Measurements from ENCODE around the gene SMAD5. TPM values are rescaled to one million over a fixed set of nuclear protein-coding genes. Genes with fewer than 3 reads are reported as not detected.

Gene SMAD5
- total and polyA plus RNA-seq, 2 of the 8 experiments (the other 6 are each of a cell fraction or from before 2014, with no cell fraction given), result 30.2 to 60.5 TPM

DNA sequence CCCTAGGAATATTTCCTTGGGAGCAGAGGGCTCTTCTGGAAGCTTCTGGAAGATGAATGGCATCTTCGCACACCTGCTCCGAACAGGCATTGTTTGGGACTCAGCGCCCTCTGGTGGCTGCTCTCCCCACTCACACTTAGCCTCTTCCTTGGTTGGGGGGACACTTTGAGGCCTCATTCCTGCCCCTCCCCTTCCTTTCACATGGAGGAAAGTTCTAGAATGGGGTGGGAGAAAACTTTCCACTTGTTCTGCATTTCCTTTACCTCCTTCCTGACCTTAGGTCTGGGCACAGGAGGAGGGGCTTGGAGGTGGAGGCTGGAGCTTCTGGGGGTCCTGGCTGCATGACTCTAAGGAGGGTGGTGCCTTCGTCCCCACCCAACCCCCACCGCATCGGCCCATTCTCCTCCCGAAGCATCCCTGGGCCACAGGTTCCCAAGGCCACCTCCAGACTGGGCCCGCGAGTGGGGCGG lies 79.6 kb downstream of the SMAD5 start (continued):
- TF ChIP-seq CHD7 (IDR thresholded peaks at IDR 0.05; ENCODE audit: insufficient replicate concordance, low read length) (no peak), HDAC6 (IDR thresholded peaks at IDR 0.05; ENCODE audit: low read depth, low read length) (no peak), EZH2 (IDR thresholded peaks at IDR 0.05; ENCODE audit: low read depth, low read length, severe bottlenecking) (no peak), TCF12 (IDR thresholded peaks at IDR 0.05; ENCODE audit: low read depth, low read length) (0 out of 2 replicates have a peak, but pooled peaks have one; percentile 60), SAP30 (IDR thresholded peaks at IDR 0.05; ENCODE audit: insufficient read depth, insufficient replicate concordance, low read length) (no peak), SUZ12 (IDR thresholded peaks at IDR 0.05; ENCODE audit: low read length) (no peak), MAFK (IDR thresholded peaks at IDR 0.05; ENCODE audit: low read depth, low read length) (no peak), RNF2 (IDR thresholded peaks at IDR 0.05; ENCODE audit: borderline replicate concordance, low read depth, low read length, missing control alignments, poor library complexity, severe bottlenecking) (no peak), SP4 (IDR thresholded peaks at IDR 0.05; ENCODE audit: low read length) (no peak), E2F6 (IDR thresholded peaks at IDR 0.05) (0 out of 2 replicates have a peak, but pooled peaks have one; percentile 43)

All from H1 (cell line).